KMS-11 (cell line): ENCODE results near the gene DMD.

Experiments used
- H2AFZ ChIP-seq: fragments of 200-600 bp; sonication (generic); 2 replicates; pipeline ENCODE4 v1.6.1; 2016; ENCODE audit warnings: antibody characterized with exemption, mixed run types, low read depth
- H3K27ac ChIP-seq: fragments of 200-600 bp; sonication (generic); 2 replicates; pipeline ENCODE4 v1.6.1; 2016; ENCODE audit warnings: mild to moderate bottlenecking, mixed run types
- H3K27me3 ChIP-seq: fragments of 200-600 bp; sonication (generic); 2 replicates; pipeline ENCODE4 v1.6.1; 2017; ENCODE audit warnings: mild to moderate bottlenecking, low read depth, mixed run types, moderate library complexity; ENCODE audit not compliant: insufficient read depth
- H3K36me3 ChIP-seq: fragments of 200-600 bp; sonication (generic); 2 replicates; pipeline ENCODE4 v1.6.1; 2017; ENCODE audit warnings: mild to moderate bottlenecking, mixed run types; ENCODE audit not compliant: insufficient read depth
- H3K4me1 ChIP-seq: fragments of 200-600 bp; sonication (generic); 2 replicates; pipeline ENCODE4 v1.6.1; 2016; ENCODE audit warnings: mild to moderate bottlenecking, low read depth, mixed run types; ENCODE audit not compliant: poor library complexity, severe bottlenecking
- H3K4me2 ChIP-seq: fragments of 200-600 bp; sonication (generic); 2 replicates; pipeline ENCODE4 v1.7.0; 2016; ENCODE audit warnings: mild to moderate bottlenecking, mixed run types
- H3K4me3 ChIP-seq: fragments of 200-600 bp; sonication (generic); IDR thresholded peaks from 2 replicates; pipeline ENCODE4 v1.6.1; 2017; ENCODE audit warnings: low read depth, low read length, mixed read lengths; ENCODE audit not compliant: insufficient read depth
- H3K79me2 ChIP-seq: fragments of 200-600 bp; sonication (generic); 2 replicates; pipeline ENCODE4 v1.6.1; 2016; ENCODE audit warnings: low read depth, mixed run types; ENCODE audit not compliant: insufficient read depth
- H3K9ac ChIP-seq: fragments of 200-600 bp; sonication (generic); 2 replicates; pipeline ENCODE4 v1.6.1; 2016; ENCODE audit warnings: mild to moderate bottlenecking, mixed run types
- H4K20me1 ChIP-seq: fragments of 200-600 bp; sonication (generic); 2 replicates; pipeline ENCODE4 v1.6.1; 2016; ENCODE audit warnings: mild to moderate bottlenecking, mixed run types; ENCODE audit not compliant: insufficient read depth
- CTCF ChIP-seq: fragments of 200-600 bp; sonication (generic); conservative IDR thresholded peaks from 2 replicates; pipeline ENCODE4 v1.6.1; 2017; ENCODE audit warnings: low read depth, mild to moderate bottlenecking, antibody characterized with exemption, low read length, moderate library complexity, mixed read lengths

DMD gene

GRCh38 chrX:31421441-31421840, 1789.9 kb downstream of the DMD start:
- Histone ChIP-seq H3K27ac (no peak overlapping the region), H4K20me1 (no peaks in the 10 kb centered on the region), H3K36me3 (no peaks in the 10 kb centered on the region), H2AFZ (no peak overlapping the region), H3K9ac (no peak overlapping the region), H3K4me2 (no peak overlapping the region), H3K4me1 (no peaks in the 10 kb centered on the region), H3K79me2 (no peaks in the 10 kb centered on the region), H3K27me3 (no peaks in the 10 kb centered on the region), H3K4me3 (no peak overlapping the region)
- TF ChIP-seq CTCF: no peak

- no peaks in the 10 kb centered on the region for H3K79me2 ChIP-seq
- H3K27me3 ChIP-seq: no peaks in the 10 kb centered on the region
- H3K4me3 ChIP-seq: no peak overlapping the region
- no peak for TF ChIP-seq CTCF
- no peaks in the 10 kb centered on the region for H3K36me3 ChIP-seq
- H3K4me2 ChIP-seq: no peak overlapping the region
- H3K9ac ChIP-seq: no peak overlapping the region
- no peak overlapping the region for H3K27ac ChIP-seq
- no peaks in the 10 kb centered on the region for H3K4me1 ChIP-seq
- H2AFZ ChIP-seq: no peak overlapping the region
- no peaks in the 10 kb centered on the region for H4K20me1 ChIP-seq
Observed at GRCh38 chrX:31420711-31421151, 1790.6 kb downstream of the DMD start.

- Histone ChIP-seq H3K79me2 (no peaks in the 10 kb centered on the region), H3K27me3 (no peaks in the 10 kb centered on the region), H3K4me2 (no peak overlapping the region), H3K9ac (no peak overlapping the region), H3K27ac (no peak overlapping the region), H2AFZ (no peak overlapping the region), H3K36me3 (no peaks in the 10 kb centered on the region), H3K4me3 (no peak overlapping the region), H3K4me1 (no peaks in the 10 kb centered on the region), H4K20me1 (no peaks in the 10 kb centered on the region)
- TF ChIP-seq CTCF: no peak
Observed at GRCh38 chrX:31420302-31420701, 1791.0 kb downstream of the DMD start.

- Histone ChIP-seq H3K27me3 (no peaks in the 10 kb centered on the region), H3K4me1 (no peaks in the 10 kb centered on the region), H2AFZ (no peak overlapping the region), H3K9ac (no peak overlapping the region), H3K79me2 (no peaks in the 10 kb centered on the region), H3K27ac (no peak overlapping the region), H4K20me1 (no peaks in the 10 kb centered on the region), H3K36me3 (no peaks in the 10 kb centered on the region), H3K4me3 (no peak overlapping the region), H3K4me2 (no peak overlapping the region)
- no peak for TF ChIP-seq CTCF
Observed at GRCh38 chrX:31397119-31397518, 1814.2 kb downstream of the DMD start.
